HL-60 (cell line): ENCODE results near the gene PRSS8.
A peak's percentile ranks its signal among the peaks of the same experiment; 100 is the strongest.
"Not testable (repeated sequence)": the region's sequence is repeated elsewhere in the genome, so short reads cannot be mapped to it uniquely, and the experiment has no call there.

Experiments
- DNase-seq, 2 experiments: peaks; one replicate each; pipeline ENCODE4 v3.0.0-alpha.2; 2010 to 2020; ENCODE audit warnings: low read depth in 1 of 2, low spot score in 1 of 2
- H3K27ac ChIP-seq: fragments of 250-450 bp; sonication (Bioruptor Pico); replicated peaks from 2 replicates; pipeline ENCODE4 v1.5.1; 2020; ENCODE audit warnings: mild to moderate bottlenecking, moderate library complexity
- H3K27me3 ChIP-seq: fragments of 250-450 bp; sonication (Bioruptor Pico); 2 replicates; pipeline ENCODE4 v1.5.1; 2021; ENCODE audit warnings: mild to moderate bottlenecking, moderate library complexity; ENCODE audit not compliant: insufficient read depth, poor library complexity, severe bottlenecking
- H3K4me3 ChIP-seq: replicated peaks from 2 replicates; pipeline ENCODE4 v1.5.1; 2011; ENCODE audit warnings: mild to moderate bottlenecking, control low read depth, low read length; ENCODE audit not compliant: insufficient read depth
- CTCF ChIP-seq: IDR thresholded peaks from one replicate; pipeline ENCODE4 v1.5.1; 2011; ENCODE audit warnings: low read length, control low read depth, inconsistent platforms; ENCODE audit not compliant: insufficient read depth
- GABPA ChIP-seq: IDR thresholded peaks from 2 replicates; pipeline ENCODE4 v1.6.1; 2012; ENCODE audit warnings: low read depth
- POLR2AphosphoS5 ChIP-seq: IDR thresholded peaks from 2 replicates; pipeline ENCODE4 v1.6.1; 2012; ENCODE audit warnings: low read depth
- SPI1 ChIP-seq: IDR thresholded peaks from 2 replicates; pipeline ENCODE4 v1.6.1; 2012; ENCODE audit warnings: low read depth, mild to moderate bottlenecking, borderline replicate concordance
- TF ChIP-seq, protein P1 (sequence below): IDR thresholded peaks from 2 replicates; pipeline ENCODE4 v1.6.1; 2012; ENCODE audit warnings: low read depth; ENCODE audit not compliant: insufficient replicate concordance

The PRSS8 gene

DNA sequence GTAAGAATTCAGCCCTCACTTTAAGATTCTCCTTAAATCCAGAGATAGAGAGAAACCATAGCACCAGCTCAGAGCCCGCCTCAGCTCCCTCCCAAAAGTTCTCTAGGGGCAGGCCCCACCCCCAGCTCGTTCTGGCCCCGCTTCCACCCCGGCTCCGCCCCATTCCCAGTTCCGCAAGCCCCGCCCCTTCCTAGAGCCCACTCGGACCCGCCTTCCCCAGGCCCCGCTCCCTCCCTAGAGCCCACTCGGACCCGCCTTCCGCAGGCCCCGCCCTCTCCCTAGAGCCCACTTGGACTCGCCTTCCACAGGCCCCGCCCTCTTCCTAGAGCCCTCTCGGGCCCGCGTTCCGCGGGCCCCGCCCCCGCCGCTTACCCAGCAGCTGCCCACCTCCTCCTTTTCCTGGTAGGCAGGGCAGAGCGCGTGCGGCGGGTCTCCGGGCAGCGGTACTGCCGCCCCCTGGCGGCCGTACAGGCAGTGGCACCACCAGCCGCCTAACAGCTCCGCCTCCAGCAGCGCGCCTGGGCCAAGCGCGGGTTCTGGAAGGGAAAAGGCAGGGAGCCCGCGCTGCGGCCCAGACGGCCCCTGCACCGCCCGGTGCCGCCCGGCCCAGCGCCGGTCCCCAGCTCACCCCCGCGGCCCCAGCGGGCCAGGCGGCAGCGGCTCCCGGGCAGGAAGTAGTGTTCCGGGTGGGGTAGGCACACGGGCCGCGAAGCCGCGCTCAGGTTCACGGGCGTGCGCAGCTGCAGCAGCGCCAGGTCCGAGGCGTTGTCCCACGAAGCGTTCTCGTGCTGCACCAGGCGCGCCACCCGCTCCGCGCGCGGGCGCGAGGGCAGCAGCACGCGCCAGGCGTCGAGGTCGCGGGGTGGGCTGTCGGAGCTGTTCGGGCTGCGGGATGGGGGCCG is 6.8 kb upstream of the PRSS8 start:
- H3K27me3 ChIP-seq, result no peaks in the 10 kb centered on the region
- TF ChIP-seq, protein P1, sequence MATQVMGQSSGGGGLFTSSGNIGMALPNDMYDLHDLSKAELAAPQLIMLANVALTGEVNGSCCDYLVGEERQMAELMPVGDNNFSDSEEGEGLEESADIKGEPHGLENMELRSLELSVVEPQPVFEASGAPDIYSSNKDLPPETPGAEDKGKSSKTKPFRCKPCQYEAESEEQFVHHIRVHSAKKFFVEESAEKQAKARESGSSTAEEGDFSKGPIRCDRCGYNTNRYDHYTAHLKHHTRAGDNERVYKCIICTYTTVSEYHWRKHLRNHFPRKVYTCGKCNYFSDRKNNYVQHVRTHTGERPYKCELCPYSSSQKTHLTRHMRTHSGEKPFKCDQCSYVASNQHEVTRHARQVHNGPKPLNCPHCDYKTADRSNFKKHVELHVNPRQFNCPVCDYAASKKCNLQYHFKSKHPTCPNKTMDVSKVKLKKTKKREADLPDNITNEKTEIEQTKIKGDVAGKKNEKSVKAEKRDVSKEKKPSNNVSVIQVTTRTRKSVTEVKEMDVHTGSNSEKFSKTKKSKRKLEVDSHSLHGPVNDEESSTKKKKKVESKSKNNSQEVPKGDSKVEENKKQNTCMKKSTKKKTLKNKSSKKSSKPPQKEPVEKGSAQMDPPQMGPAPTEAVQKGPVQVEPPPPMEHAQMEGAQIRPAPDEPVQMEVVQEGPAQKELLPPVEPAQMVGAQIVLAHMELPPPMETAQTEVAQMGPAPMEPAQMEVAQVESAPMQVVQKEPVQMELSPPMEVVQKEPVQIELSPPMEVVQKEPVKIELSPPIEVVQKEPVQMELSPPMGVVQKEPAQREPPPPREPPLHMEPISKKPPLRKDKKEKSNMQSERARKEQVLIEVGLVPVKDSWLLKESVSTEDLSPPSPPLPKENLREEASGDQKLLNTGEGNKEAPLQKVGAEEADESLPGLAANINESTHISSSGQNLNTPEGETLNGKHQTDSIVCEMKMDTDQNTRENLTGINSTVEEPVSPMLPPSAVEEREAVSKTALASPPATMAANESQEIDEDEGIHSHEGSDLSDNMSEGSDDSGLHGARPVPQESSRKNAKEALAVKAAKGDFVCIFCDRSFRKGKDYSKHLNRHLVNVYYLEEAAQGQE, result no peak
- TF ChIP-seq CTCF, result peak; percentile 73
- no peak for TF ChIP-seq POLR2AphosphoS5
- no peak for TF ChIP-seq GABPA
- peak; percentile 55; the same call in 1 of the 2 replicates for TF ChIP-seq SPI1
- peak overlapping the region; percentile 22 for H3K4me3 ChIP-seq
- peak overlapping the region; percentile 70 for H3K27ac ChIP-seq
- peak; percentile 96 to 99 for DNase-seq

GRCh38 chr16:31141489-31142108 is 6.1 kb upstream of the PRSS8 start:
- DNase-seq, result peak in 1 of 2 experiments; percentile 21
- TF ChIP-seq SPI1 (no peak), POLR2AphosphoS5 (no peak), CTCF (no peak), GABPA (no peak)
- TF ChIP-seq, protein P1, result no peak
- Histone ChIP-seq H3K27me3 (no peaks in the 10 kb centered on the region), H3K27ac (peak overlapping the region; percentile 70), H3K4me3 (peak overlapping the region; percentile 22)

GRCh38 chr16:31141071-31141469 is 5.5 kb upstream of the PRSS8 start:
- H3K27me3 ChIP-seq, H3K4me3 ChIP-seq, DNase-seq: not testable (repeated sequence)
- H3K27ac ChIP-seq, result peak overlapping the region; percentile 70

- H3K27me3 ChIP-seq, result no peaks in the 10 kb centered on the region
- no peak for DNase-seq
- H3K4me3 ChIP-seq, result no peak overlapping the region
- TF ChIP-seq POLR2AphosphoS5 (no peak), CTCF (no peak), GABPA (no peak), SPI1 (no peak)
- TF ChIP-seq, protein P1, result no peak
- H3K27ac ChIP-seq, result no peak overlapping the region
Measured at GRCh38 chr16:31138621-31139578, 3.4 kb upstream of the PRSS8 start.
